IPS-NIHi7 (cell line): ENCODE results near the gene RIC8B.

Experiments used
- DNase-seq: peaks from one replicate; pipeline ENCODE4 v3.0.0; 2012; ENCODE audit warnings: mixed read lengths; ENCODE audit errors: extremely low spot score

RIC8B gene

DNA sequence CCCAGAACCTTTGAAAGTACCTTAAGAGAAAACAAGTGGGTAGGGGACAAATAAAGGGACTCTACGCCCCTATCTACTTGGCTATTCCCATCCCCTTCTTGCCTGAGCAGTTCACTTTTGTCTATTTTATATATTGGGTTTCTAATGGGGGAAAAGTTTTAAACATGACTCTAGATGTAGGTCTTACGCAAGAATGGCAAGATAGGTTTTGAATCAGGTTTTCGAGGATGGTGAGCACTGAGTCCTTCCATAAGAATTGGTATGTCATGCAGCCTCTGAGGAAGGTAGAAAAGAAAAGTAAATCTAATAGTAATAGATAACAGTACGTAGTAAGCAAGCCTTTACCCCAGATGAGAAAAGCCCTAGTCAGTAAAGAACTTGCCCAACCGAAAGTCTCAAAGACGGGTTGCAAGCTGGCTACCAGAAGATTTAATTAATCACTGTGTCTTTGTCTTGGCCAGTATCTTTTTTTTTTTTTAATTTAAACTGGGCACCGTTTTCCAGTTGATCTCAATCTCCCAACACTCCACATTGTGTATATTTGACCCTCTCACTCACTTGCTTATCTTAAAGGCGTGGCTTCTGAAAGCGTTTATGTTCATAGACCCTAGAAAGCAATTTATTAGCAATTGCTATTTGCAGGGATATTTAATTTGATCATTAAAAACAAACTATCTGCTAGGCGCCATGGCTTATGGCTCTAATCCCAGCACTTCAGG lies 94.7 kb downstream of the RIC8B start:
- no peak for DNase-seq

DNA sequence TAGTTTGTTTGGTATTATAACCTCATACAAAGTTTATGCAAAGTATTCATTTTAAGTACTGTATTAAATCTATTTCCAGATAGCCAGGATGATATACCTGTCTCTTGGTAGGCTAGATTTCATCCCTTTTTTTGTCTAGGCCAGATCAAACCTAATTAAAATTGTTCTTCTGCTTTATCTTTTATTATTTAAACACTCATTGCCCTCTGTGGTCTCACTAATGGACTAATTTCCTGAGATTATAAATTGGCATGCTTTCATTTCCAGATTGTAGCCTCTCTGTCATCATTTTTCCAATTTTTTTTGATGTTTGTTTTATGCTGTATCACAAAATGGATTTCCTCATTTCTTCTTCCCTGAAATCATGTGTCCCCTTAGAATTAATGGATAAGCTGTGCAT lies 95.6 kb downstream of the RIC8B start:
- DNase-seq = no peak

DNA sequence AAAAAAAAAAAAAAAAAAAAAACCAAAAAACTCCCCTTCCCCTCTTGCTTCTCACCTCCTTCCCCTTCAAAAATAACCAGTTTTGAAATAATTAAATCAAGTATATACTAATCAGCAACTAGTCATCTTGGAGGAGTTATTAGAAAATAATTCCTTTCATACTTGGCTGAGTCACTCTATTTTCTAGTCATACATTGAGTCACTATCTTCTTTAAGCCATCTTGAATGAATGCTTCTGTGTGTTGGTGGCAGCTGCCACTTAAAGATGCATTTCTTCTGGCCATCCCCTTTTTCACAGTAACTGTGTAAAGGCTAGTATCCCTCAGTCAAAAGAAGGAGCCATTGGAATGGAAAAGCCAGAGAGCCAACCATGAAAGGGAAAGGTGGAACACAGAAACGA lies 97.0 kb downstream of the RIC8B start:
- DNase-seq = no peak

DNA sequence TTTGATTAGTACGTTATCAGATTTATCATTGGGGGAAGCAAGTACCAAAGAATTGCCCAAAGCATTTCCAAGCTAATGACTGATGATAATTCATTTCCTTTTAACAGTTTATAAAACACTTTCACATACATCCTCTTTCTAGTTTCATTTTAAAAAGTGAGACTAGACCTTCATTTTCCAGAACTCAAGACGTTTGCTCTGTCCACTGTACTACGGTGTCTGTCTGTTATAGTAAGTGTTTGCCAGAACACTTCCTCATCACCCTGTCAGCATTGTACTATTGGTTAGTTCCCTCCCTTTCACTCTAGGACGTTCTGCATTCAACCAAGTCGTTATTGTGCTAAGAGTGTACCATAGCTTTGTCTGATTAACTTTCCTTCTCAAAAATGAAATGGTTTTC lies 99.5 kb downstream of the RIC8B start:
- no peak for DNase-seq

DNA sequence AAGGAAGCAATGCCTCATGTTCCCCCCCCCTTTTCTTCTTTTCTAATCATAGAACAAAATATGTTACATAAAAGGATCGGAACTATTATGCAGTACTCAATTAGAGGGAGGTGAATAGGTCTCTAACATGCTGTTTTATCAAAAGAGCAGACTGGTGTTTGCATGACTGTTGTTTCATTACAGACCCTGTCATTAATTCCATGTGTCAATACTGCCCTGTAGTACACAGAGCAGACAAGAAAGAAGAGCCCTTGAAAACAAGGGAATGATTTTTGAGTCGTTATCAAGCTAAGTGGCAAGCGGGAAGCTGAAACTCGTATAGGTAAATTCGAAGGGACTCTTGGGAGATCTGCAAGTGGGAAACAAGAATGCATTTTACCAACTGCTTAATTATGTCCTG lies 104.3 kb downstream of the RIC8B start:
- DNase-seq = no peak

DNA sequence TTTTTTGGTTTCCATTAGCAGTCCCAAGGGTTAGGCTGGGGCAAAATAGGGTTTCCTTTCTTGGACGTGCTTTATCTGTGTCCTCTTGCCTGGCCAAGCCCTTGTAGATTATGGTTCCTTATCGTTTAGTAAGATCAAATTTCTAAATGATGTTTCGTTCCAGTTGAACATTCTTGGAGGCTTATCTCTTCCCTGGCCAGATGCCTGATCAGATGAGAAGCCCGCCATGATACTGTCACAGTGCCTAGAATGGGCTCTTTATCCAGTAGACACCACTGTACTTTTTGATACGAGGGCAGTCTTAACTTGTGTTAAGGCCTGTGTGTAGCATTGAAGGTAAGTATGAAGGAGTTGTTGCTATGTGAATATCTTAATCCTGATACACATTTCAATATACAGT lies 105.1 kb downstream of the RIC8B start:
- no peak for DNase-seq

DNA sequence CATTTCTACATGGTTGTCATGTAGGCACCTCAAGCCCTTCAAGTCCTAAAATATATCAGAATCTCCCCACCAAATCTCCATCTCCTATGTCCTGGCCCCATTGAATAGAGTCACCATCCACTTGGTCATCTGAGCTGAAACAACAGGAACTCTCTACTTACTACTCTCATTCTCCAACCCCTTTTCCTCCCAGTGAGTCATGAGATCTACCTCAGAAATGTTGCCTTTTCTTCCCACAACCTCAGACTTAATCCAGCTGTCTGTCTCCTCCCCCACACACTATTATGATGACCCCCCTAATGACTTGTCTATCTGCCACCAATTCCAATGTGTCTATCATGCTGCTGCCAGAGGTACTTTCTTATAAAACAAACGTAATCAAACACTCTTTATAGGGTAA lies 108.9 kb downstream of the RIC8B start:
- DNase-seq = no peak

DNA sequence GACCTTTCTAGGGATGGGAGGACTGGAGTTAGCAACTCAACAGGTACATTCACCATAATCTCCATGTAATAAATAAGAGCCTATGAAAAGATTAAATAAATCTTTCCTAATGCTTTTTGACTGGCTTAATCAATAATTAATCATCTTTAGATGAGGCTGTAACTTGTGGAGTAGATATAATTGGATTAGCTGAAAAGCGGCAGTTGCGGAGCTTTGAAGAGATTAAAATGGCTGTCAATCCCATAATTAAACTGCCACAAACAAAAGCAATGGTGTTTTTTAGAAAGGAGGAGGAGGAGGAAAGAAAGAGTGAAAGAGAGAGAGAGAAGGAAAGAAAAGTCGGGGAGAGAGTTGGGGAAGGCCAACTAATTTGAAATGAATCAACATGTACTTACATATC lies 110.5 kb downstream of the RIC8B start:
- no peak for DNase-seq

DNA sequence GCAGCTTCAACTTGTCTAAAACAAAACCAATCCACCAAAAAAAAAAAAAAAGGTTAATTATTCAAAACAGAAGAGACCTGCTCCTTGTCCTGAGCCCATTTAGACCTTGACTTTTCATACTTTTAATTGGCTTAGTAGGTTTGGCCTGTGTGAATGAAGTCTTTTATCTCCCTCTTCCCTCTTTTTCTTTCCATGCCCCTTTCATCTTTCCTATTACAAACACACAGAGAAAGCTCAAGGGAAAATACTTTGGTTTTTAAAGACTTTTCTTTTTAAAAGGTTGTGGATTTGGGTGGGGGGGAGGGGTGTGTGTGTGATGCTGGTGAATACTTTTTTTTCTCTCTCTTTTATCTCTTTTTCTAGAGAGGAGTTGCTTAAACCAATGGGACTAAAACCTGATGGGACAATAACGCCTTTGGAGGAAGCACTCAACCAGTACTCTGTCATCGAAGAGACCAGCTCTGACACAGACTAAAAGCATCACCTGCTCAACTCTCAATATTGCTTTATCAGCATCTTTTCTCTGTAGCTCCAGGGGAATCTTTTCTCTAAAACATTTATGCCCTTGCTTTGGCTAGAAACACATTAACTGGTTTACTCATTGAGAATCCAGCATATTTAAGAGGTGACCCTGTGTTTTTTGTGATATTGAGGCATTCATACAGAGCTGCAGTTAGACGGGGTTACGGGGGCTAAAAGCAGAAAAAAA lies 111.2 kb downstream of the RIC8B start:
- no peak for DNase-seq

DNA sequence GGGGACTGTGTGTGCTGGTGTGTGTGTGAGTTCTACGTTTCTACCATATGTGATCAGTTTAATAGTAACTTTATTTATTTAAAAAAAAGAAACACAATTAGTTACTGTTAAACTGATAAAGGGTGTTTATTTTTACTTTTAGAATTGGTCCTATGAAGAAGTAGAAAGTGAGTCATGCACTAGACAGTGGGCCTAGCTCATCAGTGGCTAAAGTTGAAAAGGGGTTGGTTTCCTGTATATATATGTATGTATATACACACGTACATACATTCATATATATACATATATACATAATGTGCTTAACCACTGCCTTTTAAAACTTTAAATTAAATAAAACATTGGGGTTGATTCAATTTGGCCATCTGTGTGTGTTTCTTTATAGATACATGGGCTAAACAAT lies 112.5 kb downstream of the RIC8B start:
- no peak for DNase-seq

DNA sequence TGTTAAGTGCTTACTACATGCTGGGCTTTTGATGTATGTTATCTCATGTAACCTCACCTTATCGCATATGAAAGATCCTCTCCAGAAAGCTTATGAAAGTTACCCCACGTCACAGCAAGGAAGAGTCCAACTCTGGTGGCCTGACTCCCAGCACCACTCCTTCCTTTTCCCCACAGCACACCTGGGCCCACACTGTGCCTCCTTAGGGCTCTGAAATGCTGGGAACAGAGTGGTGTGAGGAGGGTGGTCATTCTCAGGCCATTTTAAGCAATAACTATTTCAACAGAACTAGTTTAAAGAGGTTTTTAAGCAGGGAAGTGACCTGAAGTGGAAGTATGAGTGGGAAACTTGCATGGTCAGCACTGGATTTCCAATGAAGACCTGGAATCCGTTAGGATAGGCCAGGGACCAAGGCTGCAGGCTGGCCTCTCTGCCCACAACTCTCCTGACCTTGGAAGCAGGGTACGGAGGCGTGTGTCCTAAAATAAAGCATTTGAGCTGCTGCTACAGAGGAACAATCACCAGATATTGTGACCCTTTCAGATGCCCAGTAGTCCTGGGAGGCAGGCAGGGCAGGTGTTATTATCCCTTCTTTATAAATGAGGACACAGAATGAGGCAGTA lies 114.0 kb downstream of the RIC8B start:
- no peak for DNase-seq

DNA sequence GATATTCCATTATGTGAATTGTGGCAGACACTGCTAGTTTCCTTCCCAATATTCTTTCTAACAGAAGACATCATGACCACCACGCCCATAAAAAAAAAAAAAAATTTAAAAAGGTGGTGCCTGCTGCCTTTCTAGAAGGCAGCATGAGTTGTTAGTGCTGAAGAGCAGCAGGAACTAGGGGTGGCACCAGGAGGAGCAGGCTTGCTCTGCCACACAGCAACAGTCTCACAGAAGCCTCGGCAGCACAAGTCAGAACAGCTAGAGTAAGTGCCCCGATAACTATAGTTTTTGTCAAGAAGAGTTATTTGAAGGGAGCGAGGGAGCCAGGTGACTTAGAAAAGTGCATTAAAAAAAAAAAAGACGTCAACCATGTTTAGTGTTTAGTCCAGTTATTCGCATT lies 114.8 kb downstream of the RIC8B start:
- no peak for DNase-seq

DNA sequence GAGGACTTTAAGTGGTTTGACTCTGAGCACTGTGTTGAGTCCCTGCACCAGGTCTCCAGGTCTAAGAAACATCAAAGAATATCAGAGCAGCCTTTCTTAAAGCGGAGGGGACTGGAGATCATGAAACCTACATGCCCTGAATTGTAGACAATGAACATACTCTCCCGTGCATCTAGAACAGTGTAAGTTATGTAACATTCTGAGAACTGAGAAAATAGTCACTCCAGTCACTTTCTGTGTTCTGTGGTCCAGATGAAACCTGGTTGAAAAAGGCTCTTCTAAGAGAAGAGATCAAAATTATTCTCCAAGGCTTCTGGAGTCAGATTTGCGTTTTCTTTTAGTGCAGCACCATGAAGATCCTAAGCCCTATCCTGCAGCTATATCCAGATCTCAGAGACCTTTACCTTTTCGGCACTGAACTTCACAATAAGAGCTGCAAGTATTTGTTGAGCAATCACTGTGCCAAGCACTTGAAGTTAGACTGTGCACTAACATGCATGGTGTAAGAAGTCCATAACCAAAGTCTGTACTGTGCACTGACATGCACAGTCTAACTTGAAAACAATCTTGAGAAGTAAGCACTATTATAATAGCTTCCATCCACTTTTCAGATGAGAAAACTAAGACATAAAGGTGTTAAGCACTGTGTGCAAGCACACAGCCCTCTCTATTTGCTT lies 115.6 kb downstream of the RIC8B start:
- no peak for DNase-seq

DNA sequence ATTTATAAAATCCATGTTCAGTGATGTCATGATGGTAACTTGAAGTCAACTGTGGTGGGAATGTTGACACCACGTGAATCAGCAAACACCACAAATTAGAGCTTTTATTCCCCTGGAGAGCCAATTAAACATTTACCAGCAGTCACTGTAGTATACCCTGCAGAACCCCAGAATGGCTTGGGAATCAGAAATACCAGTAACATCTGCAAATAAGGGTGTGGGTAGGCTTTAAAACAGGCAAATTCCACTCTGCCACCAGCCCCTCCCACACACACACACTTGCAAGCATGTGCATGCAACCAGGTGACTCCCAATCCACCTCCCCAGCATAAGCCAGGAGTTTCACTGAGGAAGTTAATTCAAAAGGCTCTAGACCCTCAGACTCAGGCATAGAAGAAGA lies 117.6 kb downstream of the RIC8B start:
- no peak for DNase-seq

DNA sequence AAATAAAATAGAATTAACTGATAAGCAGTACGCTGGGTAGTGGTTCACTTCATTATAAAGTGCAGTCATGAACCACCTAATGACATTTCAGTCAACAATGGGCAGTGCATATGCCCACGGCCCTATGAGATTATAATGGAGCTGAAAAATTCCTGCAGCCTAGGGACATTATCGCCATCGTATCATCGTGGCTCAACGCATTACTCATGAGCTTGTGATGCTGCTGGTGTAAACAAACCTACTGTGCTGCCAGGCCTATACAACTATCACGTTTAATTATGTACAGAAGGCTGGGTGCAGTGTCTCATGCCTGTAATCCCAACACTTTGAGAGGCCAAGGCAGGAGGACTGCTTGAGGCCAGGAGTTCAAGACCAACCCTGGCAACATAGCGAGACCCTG lies 119.0 kb downstream of the RIC8B start:
- no peak for DNase-seq

DNA sequence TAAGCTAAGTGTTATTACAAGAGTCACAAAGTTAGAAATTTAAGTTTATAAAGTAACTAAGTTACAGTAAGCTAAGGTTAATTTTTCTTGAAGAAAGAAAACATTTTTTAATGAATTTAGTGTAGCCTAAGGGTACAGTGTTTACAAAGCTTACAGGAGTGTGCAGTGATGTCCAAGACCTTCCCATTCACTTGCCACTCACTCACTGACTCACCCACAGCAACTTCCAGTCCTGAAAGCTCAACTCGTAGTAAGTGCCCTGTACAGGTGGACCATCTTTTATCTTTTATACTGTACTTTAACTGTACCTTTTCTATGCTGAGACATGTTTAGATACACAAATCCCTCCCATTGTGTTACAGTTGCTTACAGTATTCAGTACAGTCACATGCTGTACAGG lies 120.3 kb downstream of the RIC8B start:
- DNase-seq = no peak

DNA sequence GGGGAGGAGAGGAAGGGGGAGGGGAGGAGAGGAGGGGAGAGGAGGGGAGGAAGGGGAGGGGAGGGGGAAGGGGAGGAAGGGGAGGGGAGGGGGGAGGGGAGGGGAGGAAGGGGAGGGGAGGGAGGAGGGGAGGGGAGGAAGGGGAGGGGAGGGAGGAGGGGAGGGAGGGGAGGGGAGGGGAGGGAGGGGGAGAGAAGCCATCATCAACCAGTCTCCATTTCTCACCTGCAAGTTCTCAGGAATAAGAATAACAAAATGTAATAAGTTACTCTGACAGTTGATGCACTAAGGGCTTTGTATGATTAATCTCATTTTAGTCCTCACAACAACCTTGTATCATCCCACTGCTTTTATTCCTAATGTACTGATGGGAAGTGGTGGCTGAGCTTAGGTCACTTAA lies 122.1 kb downstream of the RIC8B start:
- no peak for DNase-seq

DNA sequence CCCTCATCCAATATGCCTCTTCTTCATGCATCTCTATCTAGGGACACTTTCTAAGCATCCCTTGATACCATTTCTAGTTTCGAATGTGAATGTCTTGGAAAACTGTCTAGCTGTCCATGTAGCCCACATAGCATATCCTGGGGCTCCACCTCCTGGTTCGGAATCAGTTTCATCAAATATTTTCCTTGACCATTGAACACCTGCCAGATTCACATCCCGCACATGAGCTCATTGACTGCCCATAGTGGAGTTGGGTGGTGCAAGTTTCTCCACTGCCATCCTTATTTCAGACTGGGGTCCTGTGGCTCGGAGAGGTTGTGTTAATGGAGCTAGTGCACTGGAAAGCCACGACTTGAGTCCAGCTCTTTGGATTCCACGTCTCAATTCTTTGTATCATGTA lies 122.6 kb downstream of the RIC8B start:
- DNase-seq = no peak

DNA sequence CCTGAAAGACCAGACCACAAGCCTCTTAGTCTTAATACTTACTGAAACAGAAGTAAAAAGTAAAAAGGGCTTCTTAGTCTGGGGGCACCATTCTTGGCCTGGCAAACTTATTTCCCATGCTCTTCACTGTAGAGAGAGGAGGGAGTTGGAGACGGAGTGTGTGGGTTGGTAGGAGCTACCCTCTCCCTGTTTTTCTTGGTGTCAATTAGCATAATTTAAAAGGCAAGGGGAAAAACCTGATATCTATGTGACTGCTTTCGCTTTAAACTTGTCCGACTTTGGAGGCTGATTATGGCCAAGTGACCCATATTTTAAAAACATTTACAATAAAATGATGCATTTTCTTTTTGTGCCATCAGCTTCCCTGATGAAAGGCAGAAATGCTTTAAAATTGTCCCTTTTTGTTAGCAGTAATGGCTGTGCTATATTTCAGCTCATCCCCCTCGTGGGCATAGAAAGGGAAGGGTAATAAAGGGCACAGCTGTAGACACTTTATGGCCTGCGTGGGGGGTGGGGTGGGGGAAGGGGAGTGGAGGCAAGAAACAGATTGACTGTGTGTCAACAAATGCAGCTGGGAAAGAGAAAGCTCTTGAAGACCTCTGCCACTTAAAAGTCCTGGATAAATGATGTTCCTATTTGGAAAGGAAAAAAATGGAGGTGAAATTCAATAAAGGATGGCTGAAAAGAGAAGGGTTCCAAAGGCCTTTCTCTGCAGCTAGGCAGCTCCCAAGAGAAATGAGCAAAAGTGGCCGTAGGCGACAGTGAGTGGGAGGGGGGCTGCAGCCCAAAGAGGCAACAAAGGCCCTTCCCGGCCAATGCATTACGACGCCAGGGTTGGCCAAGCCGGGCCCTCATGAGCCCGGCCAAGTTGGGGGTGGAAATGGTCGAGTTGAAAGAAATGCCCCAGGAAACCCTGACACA lies 123.8 kb downstream of the RIC8B start:
- DNase-seq = no peak

DNA sequence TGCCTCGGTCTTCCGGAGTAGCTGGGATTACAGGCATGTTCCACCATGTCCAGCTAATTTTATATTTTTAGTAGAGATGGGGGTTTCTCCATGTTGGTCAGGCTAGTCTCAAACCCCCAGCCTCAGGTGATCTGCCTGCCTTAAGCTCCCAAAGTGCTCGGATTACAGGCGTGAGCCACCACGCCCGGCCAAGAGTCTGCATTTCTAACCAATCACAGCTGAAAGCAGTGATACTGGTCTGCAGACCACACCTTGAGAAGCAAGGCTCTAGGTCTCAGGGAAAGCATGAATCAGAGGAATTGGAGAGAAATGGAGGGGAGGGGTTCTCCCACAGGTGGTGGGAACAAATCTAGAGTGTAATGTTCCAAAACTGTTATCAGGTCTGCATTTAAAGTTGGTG lies 126.1 kb downstream of the RIC8B start:
- DNase-seq = no peak

DNA sequence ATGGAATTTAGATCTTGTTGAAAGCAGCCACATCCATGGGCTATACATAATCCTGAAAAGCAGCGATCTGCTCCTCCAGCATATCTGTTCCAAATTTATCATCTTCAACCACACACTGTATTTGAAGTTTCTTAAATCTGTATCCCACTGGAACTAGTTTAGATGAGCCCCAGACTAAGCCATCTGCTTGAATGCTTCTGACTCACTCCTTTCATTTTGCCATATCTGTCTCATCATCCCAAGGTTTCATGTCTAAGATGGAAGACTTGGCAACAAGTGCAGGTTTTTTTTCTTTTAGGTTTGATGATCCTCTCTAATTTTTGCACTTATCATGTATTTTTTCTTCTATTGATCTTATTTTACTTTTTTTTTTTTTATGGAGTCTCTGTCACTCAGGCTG lies 126.8 kb downstream of the RIC8B start:
- no peak for DNase-seq

DNA sequence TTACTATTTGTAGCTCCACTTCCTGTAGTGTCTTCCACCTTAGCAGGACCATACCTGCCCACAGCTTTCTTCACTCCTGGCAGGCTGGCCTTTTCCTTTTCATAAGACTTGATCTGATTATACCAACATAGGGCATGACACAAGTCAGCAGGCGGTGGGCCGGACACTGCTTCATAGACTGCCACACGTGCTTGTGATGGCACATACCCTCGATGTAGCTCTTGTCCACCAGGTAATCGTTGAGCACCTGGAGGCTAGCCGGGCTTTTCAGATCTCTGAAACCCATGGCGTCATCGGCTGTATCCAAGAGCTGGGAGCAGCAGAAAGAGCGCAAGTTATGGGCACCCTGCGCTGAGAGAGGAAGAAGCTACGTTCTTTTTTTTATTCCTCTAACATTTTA lies 127.6 kb downstream of the RIC8B start:
- no peak for DNase-seq
